Retinal pigment epithelial cell (primary cell): Measurements from ENCODE around the gene GAMT.
A peak's percentile ranks its signal among the peaks of the same experiment; 100 is the strongest.

ENCODE experiments used
- DNase-seq: peaks from one replicate; pipeline ENCODE4 v3.0.0-alpha.2; 2010; ENCODE audit warnings: low read depth
- H3K4me3 ChIP-seq: 2 replicates; pipeline ENCODE4 v1.5.1; 2011; ENCODE audit warnings: mild to moderate bottlenecking, low read length, control low read depth, moderate library complexity
- TF ChIP-seq, protein P1 (sequence below): conservative IDR thresholded peaks from 2 replicates; pipeline ENCODE4 v1.5.1; 2011; ENCODE audit warnings: low read depth, low read length, control low read depth, inconsistent platforms

The GAMT gene

DNA sequence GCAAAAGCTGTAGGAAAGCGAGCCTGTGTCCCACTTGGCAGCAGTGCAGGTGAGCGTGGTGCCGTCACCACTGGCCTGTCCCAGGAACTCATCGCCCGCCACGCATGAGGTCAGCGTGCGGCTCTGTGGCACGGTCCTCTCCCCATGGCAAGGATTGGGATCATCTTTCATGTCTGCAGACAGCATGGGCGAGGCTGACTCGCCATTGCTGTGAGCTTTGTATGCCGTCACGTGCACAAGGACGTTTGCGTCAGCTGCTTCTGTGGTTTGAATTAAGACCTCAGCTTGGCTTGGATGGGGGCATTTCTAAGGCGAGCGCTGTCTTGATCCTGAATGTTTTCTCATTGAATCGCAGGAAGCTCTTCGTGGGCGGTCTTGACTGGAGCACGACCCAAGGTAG is 15.8 kb upstream of the GAMT start:
- no peak overlapping the region for H3K4me3 ChIP-seq
- DNase-seq = peak; percentile 88
- TF ChIP-seq, protein P1, sequence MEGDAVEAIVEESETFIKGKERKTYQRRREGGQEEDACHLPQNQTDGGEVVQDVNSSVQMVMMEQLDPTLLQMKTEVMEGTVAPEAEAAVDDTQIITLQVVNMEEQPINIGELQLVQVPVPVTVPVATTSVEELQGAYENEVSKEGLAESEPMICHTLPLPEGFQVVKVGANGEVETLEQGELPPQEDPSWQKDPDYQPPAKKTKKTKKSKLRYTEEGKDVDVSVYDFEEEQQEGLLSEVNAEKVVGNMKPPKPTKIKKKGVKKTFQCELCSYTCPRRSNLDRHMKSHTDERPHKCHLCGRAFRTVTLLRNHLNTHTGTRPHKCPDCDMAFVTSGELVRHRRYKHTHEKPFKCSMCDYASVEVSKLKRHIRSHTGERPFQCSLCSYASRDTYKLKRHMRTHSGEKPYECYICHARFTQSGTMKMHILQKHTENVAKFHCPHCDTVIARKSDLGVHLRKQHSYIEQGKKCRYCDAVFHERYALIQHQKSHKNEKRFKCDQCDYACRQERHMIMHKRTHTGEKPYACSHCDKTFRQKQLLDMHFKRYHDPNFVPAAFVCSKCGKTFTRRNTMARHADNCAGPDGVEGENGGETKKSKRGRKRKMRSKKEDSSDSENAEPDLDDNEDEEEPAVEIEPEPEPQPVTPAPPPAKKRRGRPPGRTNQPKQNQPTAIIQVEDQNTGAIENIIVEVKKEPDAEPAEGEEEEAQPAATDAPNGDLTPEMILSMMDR = no peak

DNA sequence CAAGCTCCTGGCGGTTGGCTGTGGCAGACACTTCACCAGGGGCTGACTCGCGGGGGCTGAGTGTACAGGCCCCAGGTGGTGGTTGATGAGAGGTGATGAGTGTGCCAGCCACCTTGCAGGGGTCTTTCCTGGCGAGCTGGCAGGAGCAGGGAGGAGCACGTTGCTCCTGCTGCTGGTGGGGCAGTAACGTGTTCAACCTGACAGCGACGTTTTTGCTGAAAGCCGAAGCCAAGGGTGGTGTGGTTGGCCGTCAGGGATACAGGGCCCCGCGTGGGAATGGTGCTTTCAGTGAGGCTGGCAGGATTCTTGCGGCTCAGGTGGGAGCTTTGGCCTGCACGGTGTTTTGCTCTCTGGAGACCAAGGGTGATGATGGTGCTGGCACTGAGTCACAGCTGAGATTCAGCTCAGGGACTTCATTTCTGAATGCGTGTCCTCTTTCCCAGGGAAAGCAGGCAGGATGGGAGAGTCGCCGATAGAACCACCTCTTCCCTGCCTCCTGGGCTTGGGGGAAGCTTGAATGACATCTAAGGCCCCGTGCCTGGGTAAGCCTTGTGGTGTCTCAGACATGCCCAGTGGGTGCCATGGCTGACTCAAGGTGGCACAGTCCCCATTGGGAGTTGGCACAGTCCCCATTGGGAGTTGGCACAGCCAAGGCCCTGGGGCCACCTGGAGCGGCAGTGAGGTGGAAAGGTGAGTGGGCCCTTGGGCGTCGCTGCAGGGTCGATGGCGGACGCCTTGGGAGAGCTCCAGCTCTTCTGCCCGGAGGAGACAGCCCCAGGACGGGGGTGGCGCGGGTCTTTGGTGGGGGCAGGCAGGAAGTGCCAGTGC is 14.9 kb upstream of the GAMT start:
- H3K4me3 ChIP-seq = no peak overlapping the region
- no peak for DNase-seq
- TF ChIP-seq, protein P1 = no peak

DNA sequence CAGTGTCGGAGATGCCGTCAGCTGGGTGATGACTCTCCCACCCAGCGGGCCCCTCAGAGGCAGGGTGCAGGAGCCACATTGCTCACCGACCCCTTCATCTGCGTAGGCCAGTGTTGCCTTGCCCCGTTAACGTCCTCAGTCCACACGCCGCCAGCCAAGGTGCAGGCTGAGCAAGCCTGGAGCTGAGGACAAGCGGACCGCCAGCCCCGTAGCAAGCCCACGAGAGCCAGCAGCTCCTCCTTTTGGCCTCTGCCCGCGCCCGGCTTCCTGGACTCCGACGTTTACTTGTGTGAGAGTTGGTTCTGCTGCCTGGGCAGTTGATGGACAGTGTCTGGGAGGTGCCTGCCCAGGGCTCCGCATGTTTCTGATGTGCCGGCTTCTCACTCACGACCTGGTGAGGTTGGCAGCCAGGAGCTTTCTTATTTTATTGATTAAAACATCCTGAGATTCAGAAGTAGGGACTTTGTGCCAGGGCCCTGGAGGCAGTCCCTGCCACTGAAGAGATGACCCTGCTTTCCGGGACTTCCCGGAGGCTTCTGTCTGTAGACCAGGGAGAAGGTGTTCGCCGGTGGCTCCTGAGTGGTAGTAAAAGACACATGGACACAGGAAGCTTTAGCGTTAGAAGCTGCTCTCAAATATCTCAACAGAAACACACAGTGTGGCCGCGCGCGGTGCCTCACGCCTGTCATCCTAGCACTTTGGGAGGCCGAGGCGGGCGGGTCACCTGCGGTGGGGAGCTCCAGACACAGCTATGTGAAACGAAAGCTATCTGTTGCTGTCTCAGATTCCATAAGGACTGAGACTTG is 11.9 kb upstream of the GAMT start:
- no peak for DNase-seq
- no peak overlapping the region for H3K4me3 ChIP-seq
- TF ChIP-seq, protein P1 = no peak

DNA sequence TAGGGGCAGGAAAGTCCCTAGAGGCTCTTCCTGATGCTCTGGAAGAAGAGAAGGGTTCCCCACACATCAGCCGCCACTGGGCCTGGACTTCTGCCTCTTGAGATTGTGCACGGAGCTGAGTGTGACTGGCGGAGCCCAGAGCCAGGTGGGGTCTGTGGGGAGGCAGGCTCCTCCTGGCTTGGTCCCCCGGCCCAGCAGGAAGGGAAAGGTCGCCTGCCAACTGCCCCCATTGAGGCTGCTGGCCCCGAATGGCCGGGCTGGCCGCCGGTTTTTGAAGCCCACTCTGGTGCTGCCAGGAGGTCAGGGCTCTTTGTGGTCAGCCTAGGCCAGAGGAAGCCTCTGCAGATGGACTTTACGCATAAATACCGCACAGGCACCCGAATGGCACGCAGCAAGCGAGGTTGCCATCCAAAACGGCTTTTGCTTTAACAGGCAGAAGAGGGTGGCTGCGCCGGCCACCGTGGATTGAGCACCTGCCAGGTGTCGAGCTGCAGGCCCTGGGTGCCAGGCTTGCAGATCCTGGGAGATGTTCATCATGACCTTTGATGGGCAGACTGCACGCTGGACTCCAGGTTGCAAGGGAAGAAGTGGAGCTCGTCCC is 11.1 kb upstream of the GAMT start:
- H3K4me3 ChIP-seq = no peak overlapping the region
- TF ChIP-seq, protein P1 = no peak
- no peak for DNase-seq

DNA sequence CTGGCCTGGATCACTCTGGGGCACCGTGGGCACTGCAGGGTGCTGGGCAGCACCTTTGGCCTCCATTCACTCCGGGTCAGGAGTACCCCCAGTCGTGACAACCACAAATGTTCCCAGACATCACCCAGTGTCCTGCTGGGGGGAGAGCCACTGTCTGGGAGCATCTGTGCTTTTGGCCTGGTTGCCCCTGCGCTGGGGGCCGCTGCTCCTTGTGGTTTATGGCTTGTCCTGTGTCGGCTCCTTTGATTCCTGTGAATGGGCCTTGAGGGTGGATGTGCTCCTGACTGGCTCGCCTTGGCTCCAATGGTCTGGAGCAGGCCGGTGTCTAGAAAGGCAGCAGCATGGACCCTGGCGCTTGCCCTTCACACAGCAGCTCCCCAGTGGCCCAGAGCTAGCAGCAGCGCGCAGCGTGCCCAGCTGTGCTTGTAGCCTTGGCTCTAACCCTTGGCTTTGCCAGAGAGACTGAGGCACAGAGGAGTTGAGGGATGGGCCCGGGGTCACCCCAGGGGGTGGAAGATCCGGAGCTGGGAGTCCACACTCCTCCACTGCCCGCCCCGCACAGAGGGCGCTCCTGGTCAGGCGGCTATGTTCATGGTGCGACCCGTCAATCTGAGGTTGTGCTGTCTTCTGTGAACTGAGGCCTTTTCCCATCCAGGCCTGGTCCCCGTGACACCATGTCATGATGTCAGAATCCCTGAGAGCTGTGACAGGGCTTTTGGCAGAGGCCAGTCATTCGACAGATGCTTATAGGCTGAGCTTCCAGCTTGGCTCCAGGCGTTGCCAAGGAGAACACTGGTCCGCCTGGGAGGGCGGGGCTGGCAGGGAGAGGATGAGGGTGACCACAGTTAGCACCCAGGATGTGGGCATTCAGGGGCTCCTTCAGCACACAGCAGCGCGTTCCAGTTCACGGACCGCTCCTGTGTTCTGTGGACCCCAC is 10.2 kb upstream of the GAMT start:
- H3K4me3 ChIP-seq = no peak overlapping the region
- peak; percentile 37 for DNase-seq
- TF ChIP-seq, protein P1 = no peak

DNA sequence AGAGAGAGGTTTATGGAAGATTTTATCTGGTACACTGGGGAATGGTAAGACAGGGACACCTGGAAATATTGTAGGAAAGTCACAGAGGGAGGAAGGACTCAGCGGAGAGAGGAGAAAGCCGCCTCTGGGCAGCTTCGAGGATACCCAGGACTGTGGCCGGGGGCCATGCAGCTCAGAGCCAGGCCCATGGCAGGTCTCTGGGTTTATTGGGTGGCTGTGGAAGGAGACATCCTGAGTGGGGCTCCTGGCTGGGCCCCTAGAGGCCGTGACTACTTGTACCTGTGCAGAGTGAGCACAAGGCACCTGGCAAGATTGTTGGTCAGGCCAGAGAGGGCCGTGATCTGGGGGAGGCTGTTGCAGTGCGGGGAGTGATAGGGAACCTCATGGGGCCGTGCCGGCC is 9.4 kb upstream of the GAMT start:
- no peak for DNase-seq
- H3K4me3 ChIP-seq = no peak overlapping the region
- TF ChIP-seq, protein P1 = no peak
